Renal pelvis (tissue), 4 donors: ENCODE data around the gene PRKCE. TPM values are rescaled to one million over a fixed set of nuclear protein-coding genes. Genes with fewer than 3 reads are reported as not detected.

Experiments
- DNase-seq: peaks from one replicate; pipeline ENCODE4 v3.0.0-alpha.2; 2013
- polyA plus RNA-seq, 3 donors: library from polyadenylated mRNA; unstranded; fragments of 120-200 nt; gene quantifications; one replicate each; pipeline ENCODE4 v1.2.1, GENCODE V29; 2013; ENCODE audit not compliant: insufficient read length in 3 of 3

The PRKCE gene
- polyA plus RNA-seq, 3 donors = 7.8 to 9.9 (median 7.8) TPM

DNA sequence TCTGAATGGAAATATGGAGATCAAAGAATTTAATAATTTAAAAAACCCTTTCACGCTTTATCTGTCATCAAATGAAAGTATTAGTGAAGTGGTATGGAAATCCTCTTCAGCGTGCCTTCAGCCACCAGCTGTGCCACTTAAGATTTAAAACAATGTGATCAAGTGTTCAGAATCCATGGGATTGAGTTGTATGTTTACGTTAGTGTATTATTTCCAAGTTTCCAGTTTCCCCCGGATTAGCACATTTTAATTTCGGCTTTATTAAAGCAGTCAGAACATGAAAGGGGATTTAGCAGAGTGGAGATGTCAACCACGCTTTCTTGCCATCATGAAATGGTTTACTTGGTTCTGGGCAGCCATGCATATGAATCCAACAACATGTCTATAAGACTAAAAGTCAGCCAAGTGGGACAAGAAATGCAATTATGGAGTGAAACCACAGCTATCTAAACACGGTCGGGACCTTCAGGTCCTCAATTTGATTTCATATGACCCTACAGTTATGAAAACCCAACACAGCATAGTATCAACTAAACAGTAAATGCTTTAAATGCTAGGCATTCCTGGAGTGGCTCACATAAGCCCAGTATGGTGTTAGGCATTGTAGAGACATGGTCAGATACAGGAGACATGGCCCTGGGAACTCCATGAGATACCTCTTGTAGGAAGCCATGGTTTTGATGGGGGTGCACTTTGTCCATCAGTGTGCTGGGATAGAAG, 420.8 kb downstream of the PRKCE start:
- no peak for DNase-seq

DNA sequence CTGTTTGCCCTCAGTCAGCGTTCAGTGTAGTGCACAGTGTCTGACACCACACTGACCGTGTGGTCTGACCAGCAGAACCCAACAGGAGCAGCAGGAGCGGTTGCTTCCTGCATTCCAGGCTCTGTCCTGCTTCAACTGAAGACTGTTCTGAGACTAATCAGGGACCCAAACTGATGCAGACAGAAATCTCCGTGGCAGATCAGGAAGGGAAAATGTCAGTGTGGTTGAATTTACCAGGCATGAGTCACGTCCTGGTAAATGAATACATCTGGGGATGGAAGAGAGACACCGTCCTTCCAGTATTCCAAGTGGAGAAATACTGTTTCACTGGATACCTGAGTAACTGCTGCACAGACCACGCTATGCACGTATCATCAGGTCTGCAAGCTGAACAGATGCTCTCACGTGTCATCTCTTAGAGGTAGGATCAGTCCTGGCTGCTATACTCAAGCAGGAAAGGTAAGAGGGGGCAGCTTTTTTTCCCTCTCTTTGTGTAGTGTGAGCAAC, 422.1 kb downstream of the PRKCE start:
- DNase-seq = no peak

DNA sequence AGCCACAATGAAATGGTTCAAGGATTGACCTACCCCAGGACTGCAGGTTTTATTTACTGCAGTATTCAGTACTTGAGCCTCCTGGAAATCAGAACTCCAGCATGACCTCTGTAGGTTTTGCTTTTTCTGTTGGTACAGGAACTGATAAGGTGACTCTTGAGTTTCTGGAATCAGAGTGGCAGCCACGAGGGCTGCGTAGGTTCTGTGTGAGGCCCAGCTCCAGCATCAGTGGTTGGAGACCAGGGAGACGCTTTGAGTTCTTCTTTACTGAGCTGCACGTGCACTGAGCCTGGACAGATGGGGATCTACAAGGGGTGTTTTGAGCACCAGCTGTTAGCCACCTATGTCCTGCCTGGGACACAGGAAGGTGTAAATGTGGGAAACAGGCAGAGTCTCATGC, 423.0 kb downstream of the PRKCE start:
- DNase-seq = no peak

DNA sequence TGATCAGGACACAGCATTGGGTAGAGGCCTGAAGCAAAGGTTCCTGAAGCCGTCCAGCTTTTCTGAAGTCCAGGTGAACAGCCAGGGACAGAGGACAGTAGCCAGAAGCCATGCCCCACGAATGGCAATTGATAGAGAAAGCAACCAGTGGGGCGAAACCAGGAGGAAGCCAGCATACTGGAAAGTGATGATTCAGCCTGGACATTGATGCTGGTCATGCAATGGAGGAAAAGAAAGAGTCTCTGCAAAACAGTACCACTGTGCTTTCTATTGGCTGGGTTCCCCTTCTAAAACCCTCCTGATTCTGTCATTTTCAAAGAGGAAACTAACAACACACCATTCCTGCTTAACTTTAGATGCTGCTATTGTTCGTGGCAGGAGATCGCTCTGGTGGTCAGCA, 424.4 kb downstream of the PRKCE start:
- no peak for DNase-seq

DNA sequence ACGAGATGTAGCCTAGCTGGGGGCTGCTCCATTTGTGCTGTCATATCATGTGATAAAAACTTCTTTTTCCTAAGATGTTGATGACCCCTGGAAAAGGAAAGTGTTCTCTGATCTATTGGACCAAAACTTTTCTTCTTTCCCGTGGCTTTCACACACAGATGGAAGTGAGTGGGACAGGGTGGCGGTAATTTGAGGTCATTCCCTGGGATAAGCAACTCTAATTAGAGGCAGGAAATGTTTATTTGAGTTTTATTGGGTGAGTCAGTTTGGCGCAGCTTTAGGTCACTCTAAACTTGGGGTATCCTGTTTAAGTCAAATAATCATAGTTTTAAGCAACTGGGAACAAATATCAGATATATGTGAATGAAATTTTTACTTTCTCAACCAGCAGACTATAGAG, 424.8 kb downstream of the PRKCE start:
- no peak for DNase-seq

DNA sequence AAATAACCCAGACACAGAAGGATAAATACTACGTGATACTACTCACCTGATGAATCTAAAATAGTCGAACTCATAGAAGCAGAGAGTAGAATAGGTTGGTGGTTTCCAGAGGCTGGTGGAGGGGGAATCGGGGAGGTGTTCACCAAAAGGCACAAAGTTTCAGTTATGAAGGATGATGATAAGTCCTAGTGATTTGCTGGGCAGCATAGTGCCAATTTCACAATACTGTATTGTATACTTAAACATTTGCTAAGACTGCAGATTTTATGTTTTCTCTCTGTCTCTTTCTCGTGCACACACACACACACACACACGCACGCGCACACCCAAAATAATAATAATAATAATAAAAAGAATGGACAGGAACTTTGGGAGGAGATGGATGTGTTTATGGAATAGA, 425.4 kb downstream of the PRKCE start:
- no peak for DNase-seq

DNA sequence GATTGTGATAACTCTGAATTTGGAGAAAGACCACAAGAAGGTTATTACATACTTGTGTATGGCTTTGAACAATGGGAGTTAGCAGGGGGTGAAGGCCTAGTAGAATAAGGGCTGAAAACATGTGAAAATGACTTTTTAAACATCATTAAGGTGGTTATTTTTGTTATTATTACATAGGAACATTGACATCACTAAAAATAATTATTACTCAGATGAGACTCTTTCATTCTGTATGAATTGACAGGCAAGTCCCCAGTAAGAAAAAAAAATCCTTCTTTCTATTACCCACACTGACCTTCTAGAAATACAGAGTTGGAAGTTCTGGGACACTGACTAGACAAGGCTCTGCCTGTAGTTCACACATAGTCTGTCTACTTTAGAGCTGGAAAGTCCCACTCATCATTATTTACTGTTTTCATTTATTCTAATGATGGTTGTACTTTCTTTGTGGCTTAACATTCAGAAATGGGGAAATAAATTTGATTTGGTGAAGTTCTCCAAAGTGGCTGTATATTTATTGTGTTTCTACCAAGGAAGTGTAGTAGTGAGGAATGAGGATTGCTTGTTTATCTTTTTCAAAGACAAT, 426.1 kb downstream of the PRKCE start:
- no peak for DNase-seq

DNA sequence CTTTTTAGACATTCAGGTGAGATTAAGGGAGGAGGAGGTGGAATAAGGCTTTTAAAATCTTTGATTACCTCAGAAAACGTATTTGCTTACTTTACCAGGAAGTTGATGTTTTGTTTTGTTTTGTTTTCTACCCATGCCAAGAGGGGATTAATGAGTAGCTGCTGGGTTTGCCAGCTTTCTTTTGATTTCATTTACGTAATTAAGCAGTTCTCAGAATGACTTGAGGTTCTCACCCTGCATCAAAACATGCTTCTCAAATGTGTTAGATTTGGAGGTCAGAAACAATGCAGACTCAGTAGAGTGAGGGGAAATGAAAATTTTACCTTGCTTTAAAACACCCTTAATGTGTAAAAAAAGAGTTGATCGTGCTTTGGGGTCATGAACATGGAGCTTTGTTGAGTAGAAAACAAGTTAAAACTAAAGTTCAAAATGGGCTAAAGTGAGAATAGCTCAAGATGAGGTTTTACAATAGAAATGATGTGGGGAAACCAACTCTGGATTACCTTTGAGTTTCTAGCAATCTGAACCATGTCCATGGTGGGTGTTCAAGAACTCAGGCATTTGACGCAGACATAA, 428.6 kb downstream of the PRKCE start:
- no peak for DNase-seq

DNA sequence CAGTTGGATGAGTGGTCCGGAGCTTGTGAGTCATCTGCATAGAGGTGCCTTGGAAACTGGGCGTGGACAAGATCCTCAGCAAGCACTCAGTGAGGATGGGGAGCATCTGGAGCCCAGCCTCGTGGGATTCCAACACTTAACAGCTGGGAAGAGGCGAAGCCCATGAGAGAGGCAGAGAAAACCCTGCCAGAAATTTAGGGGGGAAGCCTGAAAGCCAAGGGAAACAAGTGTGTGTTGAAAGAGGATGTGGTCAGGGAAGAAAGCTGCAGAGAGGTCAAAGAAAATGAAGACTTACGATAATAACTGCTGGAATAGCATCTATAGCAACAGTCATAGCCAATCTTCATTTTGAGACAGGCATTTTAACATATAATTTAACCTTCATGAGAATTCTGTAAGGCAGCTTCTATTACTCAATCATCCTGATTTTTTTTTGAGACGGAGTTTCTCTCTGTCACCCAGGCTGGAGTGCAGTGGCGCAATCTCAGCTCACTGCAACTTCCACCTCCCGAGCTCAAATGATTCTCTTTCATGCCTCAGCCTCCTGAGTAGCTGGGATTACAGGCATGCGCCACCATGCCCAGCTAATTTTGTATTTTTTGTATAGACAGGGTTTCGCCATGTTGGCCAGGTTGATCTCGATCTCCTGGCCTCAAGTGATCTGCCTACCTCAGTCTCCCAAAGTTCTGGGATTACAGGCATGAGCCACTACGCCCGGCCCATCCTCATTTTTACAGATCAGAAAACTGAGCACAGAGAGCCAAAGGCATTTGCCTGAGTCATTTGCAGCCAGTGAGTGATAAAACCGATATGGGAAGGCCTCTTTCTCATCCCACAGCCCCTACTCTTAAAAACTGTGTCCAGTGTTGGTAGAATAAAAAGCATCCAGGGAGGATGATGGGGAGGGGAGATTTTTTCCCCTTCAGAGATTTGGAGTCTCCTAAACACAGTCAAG, 431.3 kb downstream of the PRKCE start:
- DNase-seq = no peak

DNA sequence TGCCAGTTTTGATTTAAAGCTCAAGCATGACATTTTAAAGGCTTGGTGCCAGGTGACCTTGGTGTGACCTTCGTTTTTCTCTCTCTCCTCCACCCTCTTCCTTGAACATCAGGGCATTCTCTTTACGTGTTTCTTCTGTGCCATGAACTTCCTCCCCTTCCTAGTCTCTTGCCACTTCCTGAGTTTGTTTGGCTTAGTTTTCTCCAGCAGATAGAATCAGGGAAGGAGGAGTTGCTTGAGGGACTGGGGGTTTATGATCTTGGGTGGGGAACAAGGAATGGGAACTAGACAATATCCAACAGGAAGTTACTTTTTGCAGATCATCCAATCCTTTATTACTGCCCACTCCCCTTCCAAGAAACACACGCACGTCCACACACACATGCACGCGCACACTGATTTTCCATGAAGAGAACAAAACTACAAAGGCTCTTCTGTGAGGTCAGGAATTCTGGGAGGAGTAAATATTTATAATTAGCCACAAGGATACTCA, 435.1 kb downstream of the PRKCE start:
- DNase-seq = no peak

DNA sequence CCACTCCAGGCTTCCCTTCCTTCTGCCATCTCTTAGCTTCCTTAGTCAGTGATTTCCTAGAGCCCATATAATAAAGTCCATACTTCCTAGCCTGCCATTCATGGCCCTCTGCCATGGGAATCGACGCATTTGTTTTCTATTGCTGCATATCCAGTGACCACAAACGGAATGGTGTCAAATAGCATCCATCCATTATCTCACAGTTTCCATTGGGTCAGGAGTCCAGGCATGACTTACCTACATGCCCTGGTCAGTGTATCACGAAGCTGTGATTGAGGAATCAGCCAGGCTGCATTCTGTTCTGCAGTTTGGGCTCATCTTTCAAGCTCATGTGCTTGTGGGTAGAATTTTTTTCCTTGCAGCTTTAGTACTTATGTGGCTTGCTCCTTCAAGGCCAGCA, 436.0 kb downstream of the PRKCE start:
- DNase-seq = no peak

DNA sequence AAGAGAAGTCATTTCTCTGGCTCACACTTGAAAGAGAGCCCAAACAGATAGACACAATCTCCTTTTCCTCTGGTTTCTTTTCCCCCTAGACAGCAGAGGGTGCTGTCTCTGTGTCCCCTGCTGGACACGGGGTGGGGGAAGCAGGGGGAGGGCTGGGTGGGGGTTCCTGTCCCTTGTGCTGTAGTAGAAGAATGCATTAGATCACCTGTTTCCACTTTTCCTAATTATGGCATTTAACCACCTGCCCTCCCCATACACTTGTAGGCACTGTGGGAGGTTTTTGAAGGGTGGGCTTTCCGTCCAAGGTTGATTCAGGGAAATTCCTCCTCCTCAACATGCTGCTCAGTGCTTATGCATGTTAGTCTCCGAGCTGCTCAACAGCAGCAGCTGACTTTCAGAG, 439.5 kb downstream of the PRKCE start:
- no peak for DNase-seq

DNA sequence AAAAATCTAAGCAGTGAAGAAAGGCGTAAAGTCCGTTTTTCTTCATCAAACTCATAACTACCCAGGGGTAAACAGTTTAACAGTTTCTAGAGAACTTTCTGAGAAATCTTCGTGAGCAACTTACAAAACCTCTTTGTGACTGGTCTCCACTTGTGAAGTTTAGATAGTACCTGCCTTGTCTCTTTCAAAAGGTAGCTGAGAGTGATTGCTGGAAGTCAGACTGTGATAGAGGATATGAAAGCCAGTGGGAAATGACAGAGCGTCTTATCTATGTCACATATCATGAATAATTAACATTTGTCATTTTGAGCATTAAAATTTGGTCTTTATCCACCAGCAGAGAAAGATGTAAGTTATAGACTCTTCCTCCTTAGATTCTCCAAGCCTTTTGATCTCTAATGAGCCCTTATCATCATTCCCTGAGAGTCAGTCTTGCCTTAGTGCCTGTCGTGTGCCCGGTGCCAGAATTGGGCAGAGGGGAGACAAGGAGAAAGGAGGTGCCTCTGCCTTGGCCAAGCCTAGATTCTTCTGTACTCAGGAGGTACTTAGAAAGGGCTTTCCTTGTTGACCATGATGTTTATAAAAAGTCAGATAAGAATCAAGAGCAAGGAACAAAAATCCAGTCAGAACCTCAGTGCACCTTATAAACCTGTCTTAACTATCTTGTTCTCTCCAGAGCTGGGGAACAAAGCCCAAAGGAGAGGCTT, 440.6 kb downstream of the PRKCE start:
- DNase-seq = no peak

DNA sequence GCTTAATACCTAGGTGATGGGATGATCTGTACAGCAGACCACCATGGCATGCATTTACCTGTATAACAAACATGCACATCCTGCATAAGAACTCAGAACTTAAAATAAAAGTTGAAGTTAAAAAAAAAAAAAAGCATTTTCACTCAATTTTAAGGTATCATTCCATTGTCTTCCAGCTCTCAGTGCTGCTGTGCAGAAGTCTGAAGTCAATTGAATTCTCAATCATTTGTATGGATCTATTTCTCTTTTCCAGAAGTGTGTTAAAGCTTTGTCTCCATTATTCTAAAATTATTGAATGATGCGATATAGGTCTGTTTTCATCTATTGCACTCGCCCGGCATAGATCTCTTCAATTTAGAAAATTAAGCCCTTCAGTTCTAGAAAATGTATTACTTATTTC, 443.2 kb downstream of the PRKCE start:
- DNase-seq = no peak

DNA sequence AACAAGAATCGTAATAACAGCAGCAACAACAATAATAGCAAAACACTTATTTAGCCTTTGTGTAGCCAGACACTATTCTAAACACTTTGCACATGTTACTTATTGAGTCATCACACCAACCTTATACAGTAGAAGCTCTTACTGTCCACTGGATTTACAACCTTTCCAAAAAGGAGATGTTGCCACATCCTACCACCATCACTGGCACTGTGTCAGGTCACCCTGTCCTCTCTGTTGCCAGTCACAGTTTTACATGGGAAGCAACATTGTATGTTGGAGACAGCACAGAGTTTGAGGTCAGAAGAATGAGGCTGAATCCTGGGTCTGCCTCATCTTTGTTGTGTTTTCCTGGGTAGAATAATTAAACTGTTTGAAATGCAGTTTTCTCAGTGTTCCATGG, 444.4 kb downstream of the PRKCE start:
- DNase-seq = no peak

DNA sequence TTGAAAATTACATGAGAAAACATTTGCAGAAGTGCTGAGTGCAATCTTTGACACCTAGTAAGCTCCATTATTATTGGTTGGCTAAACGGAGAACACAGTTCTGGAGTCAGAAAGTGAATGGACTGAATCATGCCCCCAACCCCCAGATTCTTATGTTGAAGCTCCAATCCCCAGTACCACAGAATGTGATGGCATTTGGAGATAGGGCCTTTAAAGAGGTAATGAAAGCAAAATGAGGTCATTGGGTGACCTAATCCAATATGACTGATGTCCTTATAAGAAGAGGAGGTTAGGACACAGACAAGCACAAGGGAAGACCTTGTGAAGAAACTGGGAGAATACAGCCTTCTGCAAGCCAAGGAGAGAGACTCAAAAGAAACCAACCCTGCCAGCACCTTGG, 444.8 kb downstream of the PRKCE start:
- no peak for DNase-seq

DNA sequence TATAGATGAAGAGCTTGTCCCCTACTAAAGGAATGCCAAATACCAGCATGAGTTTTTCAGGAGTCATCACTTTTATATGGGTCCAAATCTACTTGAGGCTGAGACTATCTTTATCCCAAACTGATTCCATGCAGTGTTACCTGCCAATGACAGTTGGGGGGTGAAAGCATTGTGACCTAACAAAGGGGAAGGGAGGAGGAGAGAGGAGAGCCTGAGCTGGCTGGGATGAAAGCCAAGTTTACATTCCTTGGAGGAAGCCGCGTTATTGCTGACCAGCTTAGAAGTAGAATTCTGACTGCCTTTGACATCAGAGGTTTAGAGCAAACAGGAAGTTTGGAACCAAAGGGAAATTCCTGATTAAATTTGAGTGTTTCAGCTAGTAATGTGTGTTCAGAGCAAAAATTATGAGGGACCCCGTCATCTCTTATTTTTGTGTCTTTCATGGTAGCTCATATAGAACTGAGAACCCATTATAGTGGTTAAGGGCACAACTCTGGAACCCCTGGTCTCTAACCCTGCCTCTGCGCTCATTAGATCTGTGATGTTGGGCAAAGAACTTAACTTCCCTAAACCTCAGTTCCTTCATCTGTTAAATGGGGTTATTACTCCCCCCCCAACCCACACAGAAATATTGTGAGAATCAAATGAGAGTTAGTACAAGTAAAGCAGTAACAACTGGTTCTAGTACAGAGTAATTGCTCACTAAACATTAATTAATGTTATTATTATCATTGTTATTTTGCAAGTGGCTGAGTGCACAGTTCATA, 446.4 kb downstream of the PRKCE start:
- DNase-seq = peak; percentile 91

DNA sequence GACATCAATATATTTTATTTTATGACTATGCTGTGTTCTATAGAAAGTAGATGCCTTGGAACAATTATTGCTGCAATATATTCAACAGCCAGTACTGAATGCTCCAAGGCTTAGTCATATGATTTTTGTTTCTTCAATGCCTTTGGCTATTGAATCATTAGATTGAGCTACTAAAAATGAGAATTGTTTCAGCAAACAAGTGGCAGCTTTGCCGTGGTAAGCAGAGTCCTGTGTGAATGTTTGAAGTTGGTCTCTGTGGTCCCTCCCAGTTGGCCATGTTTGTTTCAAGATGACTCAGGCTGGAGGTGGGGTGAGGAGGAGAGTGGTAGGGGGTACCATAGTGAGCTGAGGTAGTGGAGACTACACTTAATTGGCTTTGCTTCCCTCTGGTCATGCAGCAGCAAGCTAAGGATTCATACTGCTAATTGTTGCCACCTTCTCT, 447.2 kb downstream of the PRKCE start:
- DNase-seq = no peak

DNA sequence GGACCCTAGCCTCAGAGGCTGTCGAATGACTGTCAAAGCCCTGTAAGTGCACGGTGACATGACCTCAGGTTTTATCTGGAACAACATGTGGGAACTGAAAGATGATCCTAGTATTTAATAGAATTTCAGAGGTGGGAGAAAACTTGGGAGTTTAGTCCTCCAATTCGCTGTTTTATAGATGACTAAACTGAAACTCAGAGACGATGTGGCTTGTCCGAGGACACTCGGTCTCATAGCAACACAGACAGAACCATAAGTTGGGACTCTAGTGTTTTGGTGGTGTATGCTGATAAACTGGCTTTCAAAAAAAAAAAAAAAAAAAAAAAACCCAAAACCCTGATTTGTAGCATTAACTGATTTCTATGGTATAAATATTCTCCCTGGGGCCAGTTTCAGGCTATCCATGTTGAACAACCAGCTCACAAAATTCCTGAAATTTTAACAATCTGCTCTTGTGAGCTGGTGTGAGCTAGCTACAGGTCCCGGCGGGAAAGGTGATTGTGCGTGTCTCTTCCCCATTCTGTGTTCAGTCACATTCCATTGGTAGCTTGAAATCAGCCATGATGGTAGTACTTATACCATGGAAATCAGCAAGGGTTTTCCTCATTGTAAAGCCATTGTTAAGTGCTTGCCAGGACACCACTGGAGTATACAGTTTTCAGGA, 450.2 kb downstream of the PRKCE start:
- DNase-seq = no peak

DNA sequence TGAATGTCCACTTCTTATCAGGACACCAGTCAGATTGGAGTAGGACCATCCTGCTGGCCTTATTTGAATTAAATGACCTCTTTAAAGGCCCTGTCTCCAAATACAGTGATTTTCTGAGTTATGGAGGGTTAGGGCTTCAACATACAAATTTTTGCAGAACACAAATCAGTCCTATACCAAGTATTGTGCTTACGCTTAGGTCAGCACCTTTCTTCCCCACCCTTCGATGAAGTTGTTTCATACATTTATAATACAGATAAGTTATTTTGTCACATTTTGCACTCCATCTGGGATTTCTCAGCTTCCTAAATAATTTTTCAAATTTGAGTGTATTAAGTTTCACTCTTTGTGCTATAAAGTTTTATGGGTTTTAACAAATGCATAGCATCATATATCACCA, 455.2 kb downstream of the PRKCE start:
- no peak for DNase-seq
